Brain pericyte (primary cell): Measurements from ENCODE around the gene BBS9.

Experiments
- DNase-seq: peaks from one replicate; pipeline ENCODE4 v3.0.0-alpha.2; 2012; ENCODE audit warnings: low read depth, low spot score

The BBS9 gene

GRCh38 chr7:33646166-33646565 is 516.8 kb downstream of the BBS9 start:
- no peak for DNase-seq

- no peak for DNase-seq
These were observed 517.6 kb downstream of the BBS9 start for GRCh38 chr7:33646891-33647391.

GRCh38 chr7:33649476-33650441 is 520.4 kb downstream of the BBS9 start:
- DNase-seq = no peak

- DNase-seq = no peak
These were observed 521.5 kb downstream of the BBS9 start for GRCh38 chr7:33650828-33651227.

- no peak for DNase-seq
These were observed 522.7 kb downstream of the BBS9 start for GRCh38 chr7:33651998-33652515.

GRCh38 chr7:33654676-33655075 is 525.3 kb downstream of the BBS9 start:
- no peak for DNase-seq
